Measurements from ENCODE around the gene STMN3. TPM values are rescaled to one million over a fixed set of nuclear protein-coding genes. Genes with fewer than 3 reads are reported as not detected.
A peak's percentile ranks its signal among the peaks of the same experiment; 100 is the strongest.
"Not testable (repeated sequence)": the region's sequence is repeated elsewhere in the genome, so short reads cannot be mapped to it uniquely, and the experiment has no call there.

The STMN3 gene
- polyA plus RNA-seq, 3 donors, result 10.6 to 16.9 (median 12.6) TPM

GRCh38 chr20:63627751-63628245 is 25.4 kb downstream of the STMN3 start:
- 8 to 10% (median 8%) methylated on average over 25 to 28 of the region's 28 CpGs for WGBS, 3 donors
- H3K27ac ChIP-seq (ENCODE audit: low read depth, low read length), result no peak overlapping the region

GRCh38 chr20:63627129-63627750 is 26.0 kb downstream of the STMN3 start:
- WGBS, 3 donors, result 0 to 2% (median 0%) methylated on average over 58 to 68 of the region's 68 CpGs

GRCh38 chr20:63626424-63627128 is 26.6 kb downstream of the STMN3 start, which contains the start of gene GMEB2:
Gene GMEB2 (minus strand): TSS chr20:63627101. CDS start chr20:63619397, 7,704 bp downstream.
- peak within 1 kb of the TSS; percentile 91 for H3K27ac ChIP-seq (ENCODE audit: low read depth, low read length)
- WGBS, 3 donors, result 1% methylated on average over 40 to 113 of the region's 114 CpGs

More at GRCh38 chr20:63627129-63627750, 26.0 kb downstream of the STMN3 start:
- H3K27ac ChIP-seq (ENCODE audit: low read depth, low read length), result peak overlapping the region; percentile 91

- WGBS, 3 donors, result 10 to 16% (median 14%) methylated on average over 27 to 36 of the region's 36 CpGs
- H3K27ac ChIP-seq (ENCODE audit: low read depth, low read length), result no peak overlapping the region
Measured at GRCh38 chr20:63625771-63626423, 27.3 kb downstream of the STMN3 start.

GRCh38 chr20:63624486-63624885 is 28.7 kb downstream of the STMN3 start:
- H3K27ac ChIP-seq (ENCODE audit: low read depth, low read length), result no peak overlapping the region

GRCh38 chr20:63622732-63623131 is 30.5 kb downstream of the STMN3 start:
- 89 to 96% (median 94%) methylated on average over 14 of the region's 14 CpGs for WGBS, 3 donors
- H3K27ac ChIP-seq (ENCODE audit: low read depth, low read length), result no peak overlapping the region

More at GRCh38 chr20:63624486-63624885, 28.7 kb downstream of the STMN3 start:
- 78 to 85% (median 82%) methylated on average over 15 of the region's 15 CpGs for WGBS, 3 donors

- WGBS, 3 donors, result 87 to 92% (median 90%) methylated on average over 4 of the region's 4 CpGs
Measured at GRCh38 chr20:63622096-63622495, 31.1 kb downstream of the STMN3 start.

GRCh38 chr20:63620991-63621390 is 32.2 kb downstream of the STMN3 start:
- 74 to 87% (median 81%) methylated on average over 8 of the region's 8 CpGs for WGBS, 3 donors

More at GRCh38 chr20:63622096-63622495, 31.1 kb downstream of the STMN3 start:
- no peak overlapping the region for H3K27ac ChIP-seq (ENCODE audit: low read depth, low read length)

GRCh38 chr20:63619505-63619904 is 33.7 kb downstream of the STMN3 start:
- no peak overlapping the region for H3K27ac ChIP-seq (ENCODE audit: low read depth, low read length)
- WGBS, 3 donors, result 76 to 87% (median 76%) methylated on average over 13 of the region's 13 CpGs

More at GRCh38 chr20:63620991-63621390, 32.2 kb downstream of the STMN3 start:
- H3K27ac ChIP-seq (ENCODE audit: low read depth, low read length), result no peak overlapping the region

- 92 to 95% (median 93%) methylated on average over 16 of the region's 16 CpGs for WGBS, 3 donors
- H3K27ac ChIP-seq (ENCODE audit: low read depth, low read length), result no peak overlapping the region
Measured at GRCh38 chr20:63619086-63619485, 34.1 kb downstream of the STMN3 start.

- H3K27ac ChIP-seq (ENCODE audit: low read depth, low read length), result no peak overlapping the region
- WGBS, 3 donors, result 79 to 88% (median 85%) methylated on average over 11 of the region's 11 CpGs
Measured at GRCh38 chr20:63618291-63618980, 34.8 kb downstream of the STMN3 start.

GRCh38 chr20:63617876-63618265 is 35.4 kb downstream of the STMN3 start:
- WGBS, 3 donors, result 83 to 96% (median 89%) methylated on average over 8 of the region's 8 CpGs
- H3K27ac ChIP-seq (ENCODE audit: low read depth, low read length), result no peak overlapping the region

- no peak overlapping the region for H3K27ac ChIP-seq (ENCODE audit: low read depth, low read length)
- WGBS, 3 donors, result 92 to 98% (median 95%) methylated on average over 41 of the region's 41 CpGs
Measured at GRCh38 chr20:63617092-63617875, 35.9 kb downstream of the STMN3 start.

- not testable (repeated sequence) for H3K27ac ChIP-seq (ENCODE audit: low read depth, low read length)
- 84 to 85% (median 85%) methylated on average over 15 to 18 of the region's 18 CpGs for WGBS, 3 donors
Measured at GRCh38 chr20:63613863-63614594, 39.2 kb downstream of the STMN3 start.

GRCh38 chr20:63612276-63612931 is 40.8 kb downstream of the STMN3 start:
- peak overlapping the region; percentile 28 for H3K27ac ChIP-seq (ENCODE audit: low read depth, low read length)
- WGBS, 3 donors, result 61 to 80% (median 66%) methylated on average over 20 of the region's 20 CpGs

GRCh38 chr20:63611646-63612045 is 41.6 kb downstream of the STMN3 start:
- 82 to 91% (median 84%) methylated on average over 10 of the region's 10 CpGs for WGBS, 3 donors
- no peak overlapping the region for H3K27ac ChIP-seq (ENCODE audit: low read depth, low read length)

Measured in adipose tissue (tissue), 3 donors.